Measurements from ENCODE around the gene HEY2.

GRCh38 chr6:125781314-125781868 lies 32.0 kb downstream of the HEY2 start:
- TF ChIP-seq SP1 (IDR thresholded peaks at IDR 0.05) (no peak), FOXA1 (IDR thresholded peaks at IDR 0.05) (no peak), SUZ12 (IDR thresholded peaks at IDR 0.05) (no peak), FOXK2 (IDR thresholded peaks at IDR 0.05) (no peak), ZNF384 (IDR thresholded peaks at IDR 0.05) (no peak), ELF4 (IDR thresholded peaks at IDR 0.05) (no peak), ARNT (IDR thresholded peaks at IDR 0.05) (no peak), HDGF (IDR thresholded peaks at IDR 0.05; ENCODE audit: borderline replicate concordance) (no peak)
